OCI-LY3 (cell line): ENCODE measurements around the gene HRH1.

Experiments
- CTCF ChIP-seq: fragments of 200-600, 300-600 bp; sonication (generic); IDR thresholded peaks from 2 replicates; pipeline ENCODE4 v1.5.1; 2014; ENCODE audit warnings: antibody characterized with exemption, low read length, low read depth
- EZH2phosphoT487 ChIP-seq: fragments of 200-600 bp; shearing (Covaris generic); IDR thresholded peaks from 2 replicates; pipeline ENCODE4 v1.6.1; 2018; ENCODE audit warnings: antibody characterized with exemption, mixed run types, low read depth

GRCh38 chr3:11248596-11248995 lies 94.3 kb downstream of the HRH1 start:
- no peak for TF ChIP-seq CTCF
- no peak for TF ChIP-seq EZH2phosphoT487
